ENCODE data around the gene PRICKLE2.

PRICKLE2 gene

DNA sequence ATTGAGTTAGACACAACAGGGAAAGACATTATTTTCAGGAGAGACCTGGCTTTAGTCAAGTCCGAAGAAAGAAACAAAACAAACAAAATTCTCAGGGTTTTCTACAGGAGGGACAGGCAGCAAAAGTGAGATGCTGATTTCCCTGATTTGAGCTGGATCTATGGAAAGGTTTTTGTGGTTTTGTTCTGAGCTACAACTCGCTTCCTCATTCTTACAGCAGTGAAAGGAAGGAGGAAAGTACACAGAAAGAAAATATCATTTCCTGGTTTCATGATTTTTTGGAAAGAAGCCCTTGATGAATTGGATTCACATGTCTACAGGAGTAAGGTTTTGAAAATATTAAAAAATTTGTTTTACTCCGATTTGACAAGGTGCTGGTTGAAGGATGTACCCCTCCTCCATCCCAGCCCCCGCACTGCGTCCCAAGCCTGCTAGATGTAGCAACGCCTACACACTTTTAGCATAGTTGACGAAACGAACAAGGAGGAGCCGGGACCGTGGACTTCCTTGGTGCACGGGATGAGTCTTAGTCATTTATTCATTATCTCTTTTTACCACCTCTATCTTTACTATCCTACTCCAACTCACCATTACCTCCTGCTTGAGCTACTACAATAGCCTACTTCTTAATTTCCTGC lies 10.8 kb downstream of the PRICKLE2 start:
- Histone ChIP-seq H3K4me1 (ENCODE audit: control insufficient read depth, insufficient read depth, low read length) (peaks cover 74% of the 10 kb centered on the region), H3K27ac (ENCODE audit: low read depth, low read length) (peak overlapping the region; percentile 83), H3K27me3 (ENCODE audit: control insufficient read depth, insufficient read depth, low read length) (no peaks in the 10 kb centered on the region), H3K4me3 (ENCODE audit: low read length) (peak overlapping the region; percentile 34), H3K36me3 (ENCODE audit: control insufficient read depth, insufficient read depth, low read length) (no peaks in the 10 kb centered on the region), H3K9ac (ENCODE audit: low read length) (no peak overlapping the region)

DNA sequence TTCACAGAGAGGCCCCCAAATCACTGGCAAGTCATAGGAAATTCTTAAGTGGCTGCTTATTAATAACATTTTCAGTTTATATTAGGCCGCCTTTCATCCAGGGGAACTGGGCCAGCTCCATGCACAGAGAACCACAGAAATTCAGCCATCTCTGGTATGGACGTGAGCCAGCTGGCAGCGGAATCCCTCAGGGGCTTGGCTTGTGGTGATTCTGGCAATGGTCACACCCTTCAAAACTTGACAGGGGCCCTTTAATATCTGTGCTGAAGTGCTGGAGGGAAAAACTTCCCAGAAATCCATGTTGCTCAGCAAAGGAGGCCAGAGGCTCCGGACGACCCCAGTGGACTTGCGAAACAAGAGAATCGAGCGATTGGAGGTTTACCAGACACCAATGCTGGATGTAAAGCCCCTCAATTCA lies 11.3 kb downstream of the PRICKLE2 start:
- peak overlapping the region; percentile 34 for H3K4me3 ChIP-seq (ENCODE audit: low read length)
- no peaks in the 10 kb centered on the region for H3K36me3 ChIP-seq (ENCODE audit: control insufficient read depth, insufficient read depth, low read length)
- no peaks in the 10 kb centered on the region for H3K27me3 ChIP-seq (ENCODE audit: control insufficient read depth, insufficient read depth, low read length)
- peak overlapping the region; percentile 83 for H3K27ac ChIP-seq (ENCODE audit: low read depth, low read length)
- H3K9ac ChIP-seq (ENCODE audit: low read length): no peak overlapping the region
- peaks cover 71% of the 10 kb centered on the region for H3K4me1 ChIP-seq (ENCODE audit: control insufficient read depth, insufficient read depth, low read length)

DNA sequence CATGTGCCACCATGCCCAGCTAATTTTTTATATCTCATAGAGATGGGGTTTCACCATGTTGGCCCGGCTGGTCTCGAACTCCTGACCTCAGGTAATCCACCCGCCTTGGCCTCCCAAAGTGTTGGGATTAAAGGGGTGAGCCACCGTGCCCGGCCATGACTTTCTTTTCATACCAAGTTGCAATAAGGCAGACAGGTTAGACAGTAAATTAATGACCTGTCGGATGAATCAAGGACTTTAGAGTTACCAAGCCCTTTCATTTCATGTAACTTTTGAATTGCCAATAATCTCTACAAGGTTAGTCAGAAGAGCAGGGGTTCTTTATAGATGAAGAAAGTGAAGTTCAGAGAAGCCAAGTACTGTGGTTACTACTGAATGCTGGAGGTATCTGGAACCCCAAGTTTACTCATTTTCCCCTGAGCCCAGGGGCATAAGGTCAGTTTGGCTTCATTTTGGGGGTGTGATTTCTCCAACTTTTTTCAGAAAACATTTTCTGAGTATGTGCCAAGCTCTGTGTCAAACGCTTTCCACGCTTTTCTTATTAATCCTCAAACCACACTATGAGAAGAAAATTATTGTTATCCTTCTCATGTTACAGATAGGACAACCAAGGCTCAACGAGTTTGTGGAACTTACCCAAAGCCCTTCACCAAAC lies 11.9 kb downstream of the PRICKLE2 start:
- H3K27me3 ChIP-seq (ENCODE audit: control insufficient read depth, insufficient read depth, low read length): no peaks in the 10 kb centered on the region
- H3K4me1 ChIP-seq (ENCODE audit: control insufficient read depth, insufficient read depth, low read length): peaks cover 72% of the 10 kb centered on the region
- no peaks in the 10 kb centered on the region for H3K36me3 ChIP-seq (ENCODE audit: control insufficient read depth, insufficient read depth, low read length)
- no peak overlapping the region for H3K4me3 ChIP-seq (ENCODE audit: low read length)
- peak overlapping the region; percentile 83 for H3K27ac ChIP-seq (ENCODE audit: low read depth, low read length)
- H3K9ac ChIP-seq (ENCODE audit: low read length): no peak overlapping the region

DNA sequence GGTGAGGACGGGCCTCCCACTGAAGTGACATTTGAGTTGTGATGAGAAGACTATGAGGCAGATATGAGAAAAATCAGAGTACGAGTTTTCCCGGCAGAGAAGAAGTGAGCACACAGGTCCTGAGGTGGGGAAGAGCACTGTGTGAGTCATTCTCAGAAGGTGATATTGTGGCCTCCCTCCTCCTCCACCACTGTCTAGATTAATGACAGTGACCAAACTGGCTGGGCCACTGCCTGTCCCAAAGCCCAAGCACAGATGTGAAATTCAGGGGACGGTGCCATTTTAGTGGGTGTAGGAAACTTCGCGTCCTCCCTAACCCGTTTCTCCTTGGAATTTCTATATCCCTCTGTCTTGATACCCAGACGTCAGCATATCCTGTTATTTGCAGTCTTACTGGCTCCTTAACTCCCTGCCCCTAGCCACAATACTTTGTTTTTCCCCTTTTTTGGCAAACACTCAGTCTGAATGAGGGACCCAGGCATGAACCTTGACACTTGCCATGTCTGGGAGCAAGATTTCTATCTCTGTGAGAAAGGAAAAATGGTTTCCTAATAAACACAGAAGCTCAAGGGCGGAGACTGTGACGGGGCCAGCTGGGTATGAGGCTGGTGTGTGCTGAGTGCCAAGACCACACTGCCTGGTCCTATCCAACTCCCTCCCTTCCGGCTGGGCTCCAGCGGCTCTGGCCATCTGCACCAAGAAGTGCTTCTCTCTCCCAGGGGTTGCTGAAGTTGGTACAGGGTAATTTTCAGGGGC lies 15.2 kb downstream of the PRICKLE2 start:
- H3K4me1 ChIP-seq (ENCODE audit: control insufficient read depth, insufficient read depth, low read length): peaks cover 62% of the 10 kb centered on the region
- H3K27me3 ChIP-seq (ENCODE audit: control insufficient read depth, insufficient read depth, low read length): no peaks in the 10 kb centered on the region
- peak overlapping the region; percentile 78 for H3K27ac ChIP-seq (ENCODE audit: low read depth, low read length)
- peak overlapping the region; percentile 5 for H3K4me3 ChIP-seq (ENCODE audit: low read length)
- H3K9ac ChIP-seq (ENCODE audit: low read length): no peak overlapping the region
- no peaks in the 10 kb centered on the region for H3K36me3 ChIP-seq (ENCODE audit: control insufficient read depth, insufficient read depth, low read length)

DNA sequence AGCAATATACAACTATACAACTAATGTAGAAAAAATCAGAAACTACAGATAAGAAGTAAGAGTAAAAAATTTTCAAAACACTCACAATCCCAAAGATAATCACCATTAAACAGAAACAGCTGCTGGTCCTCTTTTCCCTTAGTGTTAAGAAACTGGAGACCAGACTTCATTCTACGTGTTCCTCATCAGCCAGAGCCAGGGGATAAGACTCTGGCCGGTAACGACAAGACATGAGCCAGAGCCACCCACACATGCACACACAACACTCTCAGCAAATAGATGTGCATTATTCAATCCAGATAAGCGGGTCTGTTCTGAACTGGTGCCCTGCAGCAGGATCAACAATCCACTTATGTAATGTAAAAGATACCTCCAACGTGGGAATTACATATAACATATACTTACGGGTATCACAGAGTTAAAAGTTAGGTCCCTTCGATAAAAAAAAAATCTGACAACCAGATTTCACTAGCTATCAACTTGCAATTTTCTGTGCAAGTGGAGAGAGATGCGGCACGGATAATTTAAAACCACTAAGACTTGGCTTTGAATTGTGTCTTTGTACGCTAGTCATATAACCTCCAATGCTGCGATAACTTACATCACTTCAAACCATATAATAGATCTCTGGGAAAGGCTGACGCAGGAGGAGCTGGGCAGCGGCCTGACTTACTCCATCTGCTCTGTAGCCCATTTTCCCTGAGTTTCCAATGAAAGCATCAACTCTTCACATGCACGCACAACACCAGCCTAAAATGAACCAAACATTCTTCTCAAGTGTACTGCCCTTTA lies 17.8 kb downstream of the PRICKLE2 start:
- no peaks in the 10 kb centered on the region for H3K27me3 ChIP-seq (ENCODE audit: control insufficient read depth, insufficient read depth, low read length)
- no peaks in the 10 kb centered on the region for H3K36me3 ChIP-seq (ENCODE audit: control insufficient read depth, insufficient read depth, low read length)
- H3K9ac ChIP-seq (ENCODE audit: low read length): no peak overlapping the region
- no peak overlapping the region for H3K4me3 ChIP-seq (ENCODE audit: low read length)
- H3K4me1 ChIP-seq (ENCODE audit: control insufficient read depth, insufficient read depth, low read length): peaks cover 45% of the 10 kb centered on the region
- H3K27ac ChIP-seq (ENCODE audit: low read depth, low read length): peak overlapping the region; percentile 81

DNA sequence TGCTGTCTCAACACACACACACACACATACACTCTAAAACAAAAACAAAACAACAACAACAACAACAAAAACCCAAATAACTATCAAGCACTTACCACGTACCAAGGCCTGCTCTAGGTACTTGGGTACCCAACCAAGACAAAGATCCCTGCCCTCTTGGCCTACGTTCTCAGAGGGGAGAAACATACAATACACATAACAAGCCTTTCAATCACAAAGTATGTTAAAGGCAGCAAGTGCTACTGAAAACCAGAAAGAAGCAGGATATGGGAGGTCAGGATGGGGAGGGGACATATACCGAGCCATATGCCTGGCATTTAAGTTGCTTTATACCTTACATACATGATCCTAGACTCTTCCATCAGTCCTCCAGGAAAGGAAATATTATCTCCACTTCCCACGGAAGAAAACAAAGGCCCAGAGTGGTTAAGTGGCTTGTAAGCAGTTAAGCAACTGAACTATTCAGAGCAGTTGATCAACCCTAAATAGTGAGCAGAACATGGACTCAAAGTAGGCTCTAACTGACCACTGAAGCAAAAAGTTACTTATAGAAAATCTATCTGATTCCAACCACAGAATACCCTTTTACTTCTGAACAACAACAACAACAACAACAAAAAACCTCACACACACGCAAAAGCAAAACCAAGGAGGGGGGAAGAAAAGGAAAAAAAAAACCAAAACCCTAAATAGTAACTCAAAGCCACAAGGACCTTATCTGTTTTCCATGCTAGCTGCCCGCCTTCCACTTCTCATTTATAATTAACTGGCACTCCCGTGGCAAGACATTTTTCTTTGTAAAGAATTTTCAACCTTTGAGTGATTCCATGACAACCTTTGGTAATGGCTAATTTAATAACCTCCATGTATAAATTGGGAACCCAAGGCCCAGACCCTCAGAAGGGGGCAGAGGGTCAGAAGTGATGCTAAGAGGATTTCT lies 21.0 kb downstream of the PRICKLE2 start:
- Histone ChIP-seq H3K4me3 (ENCODE audit: low read length) (no peak overlapping the region), H3K9ac (ENCODE audit: low read length) (no peak overlapping the region), H3K4me1 (ENCODE audit: control insufficient read depth, insufficient read depth, low read length) (peaks cover 23% of the 10 kb centered on the region), H3K27me3 (ENCODE audit: control insufficient read depth, insufficient read depth, low read length) (no peaks in the 10 kb centered on the region), H3K27ac (ENCODE audit: low read depth, low read length) (peak overlapping the region; percentile 17), H3K36me3 (ENCODE audit: control insufficient read depth, insufficient read depth, low read length) (no peaks in the 10 kb centered on the region)

DNA sequence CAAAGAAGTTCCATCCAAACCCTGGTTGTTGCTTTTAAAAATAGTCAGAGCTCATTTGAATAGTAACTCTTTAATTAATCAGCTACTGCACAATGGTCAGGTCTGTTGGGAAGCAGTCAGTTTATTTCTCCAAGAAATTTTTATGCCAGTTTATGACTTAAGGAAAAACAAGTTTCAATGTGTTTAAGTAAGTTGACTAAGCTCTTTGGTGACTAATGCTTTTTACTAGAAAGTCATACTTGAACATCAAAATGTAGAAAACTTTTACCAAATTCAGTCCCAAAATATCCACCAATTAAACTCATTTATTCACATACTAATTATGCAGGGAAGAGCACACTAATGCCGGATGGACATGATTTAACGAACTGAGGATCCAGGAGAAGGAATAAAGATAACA lies 22.1 kb downstream of the PRICKLE2 start:
- peaks cover 28% of the 10 kb centered on the region for H3K4me1 ChIP-seq (ENCODE audit: control insufficient read depth, insufficient read depth, low read length)

DNA sequence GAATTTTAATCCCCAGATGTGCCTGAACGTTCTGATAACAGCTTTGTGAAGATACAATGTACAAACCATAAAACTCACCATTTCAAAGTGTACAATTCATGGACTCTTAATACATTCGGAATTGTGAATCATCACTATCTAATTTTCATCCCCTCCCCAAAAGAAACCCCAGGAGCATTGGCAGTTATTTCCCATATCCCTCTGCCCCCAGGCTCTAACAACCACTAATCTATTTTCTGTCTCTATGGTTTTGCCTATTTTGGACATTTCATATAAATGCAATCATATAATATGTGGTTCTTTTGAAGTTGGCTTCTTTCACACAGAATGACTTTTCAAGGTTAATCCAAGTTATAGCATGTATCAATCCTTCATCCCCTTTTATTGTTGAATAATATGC lies 25.3 kb downstream of the PRICKLE2 start:
- H3K9ac ChIP-seq (ENCODE audit: low read length): no peak overlapping the region
- H3K36me3 ChIP-seq (ENCODE audit: control insufficient read depth, insufficient read depth, low read length): peaks cover 4% of the 10 kb centered on the region
- no peak overlapping the region for H3K27ac ChIP-seq (ENCODE audit: low read depth, low read length)
- peaks cover 15% of the 10 kb centered on the region for H3K4me1 ChIP-seq (ENCODE audit: control insufficient read depth, insufficient read depth, low read length)
- no peak overlapping the region for H3K4me3 ChIP-seq (ENCODE audit: low read length)
- no peaks in the 10 kb centered on the region for H3K27me3 ChIP-seq (ENCODE audit: control insufficient read depth, insufficient read depth, low read length)

More for the DNA sequence above, 22.1 kb downstream of the PRICKLE2 start:
- Histone ChIP-seq H3K27me3 (ENCODE audit: control insufficient read depth, insufficient read depth, low read length) (no peaks in the 10 kb centered on the region), H3K4me3 (ENCODE audit: low read length) (no peak overlapping the region), H3K9ac (ENCODE audit: low read length) (no peak overlapping the region), H3K27ac (ENCODE audit: low read depth, low read length) (peak overlapping the region; percentile 35), H3K36me3 (ENCODE audit: control insufficient read depth, insufficient read depth, low read length) (peaks cover 4% of the 10 kb centered on the region)

DNA sequence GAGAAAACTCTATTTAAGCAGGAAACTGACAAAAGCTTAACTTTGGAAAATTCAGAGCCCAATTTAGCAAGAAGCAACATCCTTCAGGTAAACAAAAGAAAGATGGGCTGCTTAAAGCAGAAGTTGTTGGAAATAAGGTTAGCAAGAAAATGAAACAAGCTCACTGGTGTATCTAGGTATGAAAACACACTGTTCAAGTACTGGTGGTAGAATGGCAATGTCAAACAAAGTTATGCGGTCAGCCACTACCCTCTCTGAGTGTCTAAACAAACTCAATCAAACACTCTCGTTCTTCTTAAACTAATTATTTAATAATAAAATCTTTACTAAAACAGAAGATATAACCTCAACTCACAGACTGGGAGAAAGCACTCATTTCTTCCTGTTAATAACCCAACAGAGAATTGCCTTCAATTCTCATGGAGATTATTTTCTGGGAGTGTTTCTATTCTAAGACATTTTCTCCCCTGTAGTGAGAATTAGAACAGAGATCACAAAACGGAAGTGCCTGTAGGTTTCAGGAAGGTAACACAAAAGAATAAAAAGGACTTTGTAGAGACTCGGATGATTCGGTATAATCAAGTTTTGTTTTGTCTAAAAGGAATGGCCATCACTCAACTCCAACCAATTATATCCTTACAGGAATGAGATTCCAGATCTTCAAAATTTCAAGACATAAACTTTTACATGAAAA lies 28.9 kb downstream of the PRICKLE2 start:
- Histone ChIP-seq H3K4me1 (ENCODE audit: control insufficient read depth, insufficient read depth, low read length) (peaks cover 11% of the 10 kb centered on the region), H3K27ac (ENCODE audit: low read depth, low read length) (no peak overlapping the region)

DNA sequence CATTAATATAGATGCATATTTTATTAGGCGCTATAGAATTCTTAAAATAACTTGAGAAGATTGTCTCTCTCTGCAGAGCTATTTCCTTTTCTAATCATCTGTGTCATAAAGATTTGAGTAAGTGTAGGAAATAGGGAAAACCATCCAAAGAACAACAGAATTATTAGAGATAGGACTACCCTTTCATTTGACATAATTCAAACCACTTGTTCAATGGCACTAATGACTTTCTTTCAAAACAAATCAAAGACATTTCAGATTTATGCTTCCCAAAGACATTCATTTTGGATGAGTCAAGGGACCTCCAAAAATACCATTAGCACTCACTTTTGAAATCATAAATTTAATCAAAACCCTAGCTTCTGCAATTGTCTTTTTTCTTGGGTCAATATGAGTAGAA lies 29.5 kb downstream of the PRICKLE2 start:
- Histone ChIP-seq H3K27ac (ENCODE audit: low read depth, low read length) (no peak overlapping the region), H3K36me3 (ENCODE audit: control insufficient read depth, insufficient read depth, low read length) (peaks cover 4% of the 10 kb centered on the region), H3K27me3 (ENCODE audit: control insufficient read depth, insufficient read depth, low read length) (no peaks in the 10 kb centered on the region), H3K4me1 (ENCODE audit: control insufficient read depth, insufficient read depth, low read length) (peaks cover 13% of the 10 kb centered on the region), H3K9ac (ENCODE audit: low read length) (no peak overlapping the region), H3K4me3 (ENCODE audit: low read length) (no peak overlapping the region)

More for the DNA sequence above, 28.9 kb downstream of the PRICKLE2 start:
- Histone ChIP-seq H3K9ac (ENCODE audit: low read length) (no peak overlapping the region), H3K27me3 (ENCODE audit: control insufficient read depth, insufficient read depth, low read length) (no peaks in the 10 kb centered on the region), H3K36me3 (ENCODE audit: control insufficient read depth, insufficient read depth, low read length) (peaks cover 4% of the 10 kb centered on the region), H3K4me3 (ENCODE audit: low read length) (no peak overlapping the region)

DNA sequence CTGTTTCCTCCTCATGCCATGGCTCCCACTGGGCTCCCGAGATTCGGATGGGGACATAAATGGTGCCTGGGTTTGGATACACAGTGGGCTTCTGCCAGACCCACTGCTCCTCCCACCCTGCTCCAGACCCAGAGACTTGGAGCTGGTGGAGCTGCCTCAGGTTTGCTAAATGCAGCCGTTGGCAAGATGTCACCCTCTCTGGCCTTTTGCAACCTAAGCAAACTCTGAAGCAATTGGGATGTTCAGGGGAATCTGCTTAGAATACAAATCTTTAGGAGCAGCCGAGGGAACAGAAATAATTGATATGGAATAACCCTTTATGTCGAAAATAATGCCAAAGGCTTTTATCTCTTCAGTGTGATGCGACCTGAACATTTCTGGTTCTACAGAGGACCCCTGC lies 33.4 kb downstream of the PRICKLE2 start:
- H3K9ac ChIP-seq (ENCODE audit: low read length): no peak overlapping the region
- H3K4me1 ChIP-seq (ENCODE audit: control insufficient read depth, insufficient read depth, low read length): peaks cover 43% of the 10 kb centered on the region
- H3K27me3 ChIP-seq (ENCODE audit: control insufficient read depth, insufficient read depth, low read length): no peaks in the 10 kb centered on the region
- no peak overlapping the region for H3K4me3 ChIP-seq (ENCODE audit: low read length)
- no peaks in the 10 kb centered on the region for H3K36me3 ChIP-seq (ENCODE audit: control insufficient read depth, insufficient read depth, low read length)
- no peak overlapping the region for H3K27ac ChIP-seq (ENCODE audit: low read depth, low read length)
